Measurements from ENCODE around the gene CBX4. TPM values are rescaled to one million over a fixed set of nuclear protein-coding genes. Genes with fewer than 3 reads are reported as not detected.

CBX4 gene
- total and polyA plus RNA-seq, 2 of the 13 experiments (the other 11 are each of a cell fraction or from before 2014, with no cell fraction given) = 25.8 to 50.8 TPM

GRCh38 chr17:79844869-79845600 is 5.8 kb upstream of the CBX4 start (continued):
- TF ChIP-seq ZBTB40 (IDR thresholded peaks at IDR 0.05) (no peak), ZBTB40 (CRISPR knock-in tag; IDR thresholded peaks at IDR 0.05) (peak; percentile 67), MED8 (CRISPR knock-in tag; IDR thresholded peaks at IDR 0.05; ENCODE audit: insufficient replicate concordance) (peak; percentile 86), ZNF607 (CRISPR knock-in tag; IDR thresholded peaks at IDR 0.05; ENCODE audit: borderline replicate concordance) (no peak), RARA (CRISPR knock-in tag; IDR thresholded peaks at IDR 0.05) (peak; percentile 61; the same call in 1 of the 2 replicates), ZNF646 (CRISPR knock-in tag; IDR thresholded peaks at IDR 0.05) (no peak), HMG20A (CRISPR knock-in tag; IDR thresholded peaks at IDR 0.05; ENCODE audit: borderline replicate concordance) (peak; percentile 42; the same call in 1 of the 2 replicates), ZMYM2 (CRISPR knock-in tag; IDR thresholded peaks at IDR 0.05) (peak; percentile 68), ZNF549 (CRISPR knock-in tag; IDR thresholded peaks at IDR 0.05) (no peak), ZNF670 (CRISPR knock-in tag; IDR thresholded peaks at IDR 0.05; ENCODE audit: borderline replicate concordance) (peak; percentile 52; the same call in 1 of the 2 replicates), ELF4 (CRISPR knock-in tag; IDR thresholded peaks at IDR 0.05; ENCODE audit: borderline replicate concordance) (no peak), NFE2L1 (CRISPR knock-in tag; IDR thresholded peaks at IDR 0.05; ENCODE audit: borderline replicate concordance) (no peak), ZNF33B (CRISPR knock-in tag; IDR thresholded peaks at IDR 0.05) (peak; percentile 79; the same call in 1 of the 2 replicates), KDM4B (CRISPR knock-in tag; IDR thresholded peaks at IDR 0.05) (no peak; the same call in 1 of the 2 replicates)
